ENCODE data around the gene NUDT3. TPM values are rescaled to one million over a fixed set of nuclear protein-coding genes. Genes with fewer than 3 reads are reported as not detected.
"Not testable (repeated sequence)": the region's sequence is repeated elsewhere in the genome, so short reads cannot be mapped to it uniquely, and the experiment has no call there.

NUDT3 gene
- total RNA-seq, 4 donors from 2014 or later, result 17.3 to 28.1 (median 20.6) TPM

- no peak for TF ChIP-seq POLR2A (IDR thresholded peaks at IDR 0.05)
- TF ChIP-seq, protein P1, sequence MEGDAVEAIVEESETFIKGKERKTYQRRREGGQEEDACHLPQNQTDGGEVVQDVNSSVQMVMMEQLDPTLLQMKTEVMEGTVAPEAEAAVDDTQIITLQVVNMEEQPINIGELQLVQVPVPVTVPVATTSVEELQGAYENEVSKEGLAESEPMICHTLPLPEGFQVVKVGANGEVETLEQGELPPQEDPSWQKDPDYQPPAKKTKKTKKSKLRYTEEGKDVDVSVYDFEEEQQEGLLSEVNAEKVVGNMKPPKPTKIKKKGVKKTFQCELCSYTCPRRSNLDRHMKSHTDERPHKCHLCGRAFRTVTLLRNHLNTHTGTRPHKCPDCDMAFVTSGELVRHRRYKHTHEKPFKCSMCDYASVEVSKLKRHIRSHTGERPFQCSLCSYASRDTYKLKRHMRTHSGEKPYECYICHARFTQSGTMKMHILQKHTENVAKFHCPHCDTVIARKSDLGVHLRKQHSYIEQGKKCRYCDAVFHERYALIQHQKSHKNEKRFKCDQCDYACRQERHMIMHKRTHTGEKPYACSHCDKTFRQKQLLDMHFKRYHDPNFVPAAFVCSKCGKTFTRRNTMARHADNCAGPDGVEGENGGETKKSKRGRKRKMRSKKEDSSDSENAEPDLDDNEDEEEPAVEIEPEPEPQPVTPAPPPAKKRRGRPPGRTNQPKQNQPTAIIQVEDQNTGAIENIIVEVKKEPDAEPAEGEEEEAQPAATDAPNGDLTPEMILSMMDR (IDR thresholded peaks at IDR 0.05), result no peak
- H3K36me3 ChIP-seq, result no peaks in the 10 kb centered on the region
Observed at GRCh38 chr6:34366639-34366921, 25.9 kb downstream of the NUDT3 start.

DNA sequence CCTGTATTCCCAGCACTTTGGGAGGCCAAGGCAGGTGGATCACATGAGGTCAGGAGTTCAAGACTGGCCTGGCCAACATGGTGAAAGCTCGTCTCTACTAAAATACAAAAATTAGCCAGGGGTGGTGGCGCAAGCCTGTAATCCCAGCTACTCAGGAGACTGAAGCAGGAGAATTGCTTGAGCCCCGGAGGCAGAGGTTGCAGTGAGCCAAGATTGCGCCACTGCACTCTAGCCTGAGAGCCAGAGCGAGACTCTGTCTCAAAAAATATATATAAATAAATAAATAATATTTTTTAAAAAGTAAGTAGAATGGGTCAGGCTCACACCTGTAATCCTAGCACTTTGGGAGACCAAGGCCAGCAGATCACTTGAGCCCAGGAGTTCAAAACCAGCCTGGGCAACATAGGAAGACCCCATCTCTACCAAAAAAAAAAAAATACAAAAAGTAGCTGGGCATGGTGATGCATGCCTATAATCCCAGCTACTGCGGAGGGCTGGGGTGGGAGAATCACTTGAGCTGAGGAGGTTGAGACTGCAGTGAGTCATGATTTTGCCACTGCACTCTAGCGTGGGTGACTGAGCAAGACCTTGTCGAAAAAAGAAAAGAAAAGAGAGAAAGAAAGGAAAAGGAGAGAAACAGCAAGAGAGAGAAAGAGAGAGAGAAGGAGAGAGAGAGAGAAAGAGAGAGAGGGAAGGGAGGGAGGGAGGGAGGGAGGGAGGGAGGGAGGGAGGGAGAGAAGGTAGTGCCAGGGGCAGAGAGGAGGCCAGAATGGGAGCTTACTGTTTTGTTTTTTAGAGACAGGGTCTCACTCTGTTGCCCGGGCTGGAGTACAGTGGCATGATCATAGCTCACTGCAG is 26.5 kb downstream of the NUDT3 start:
- H3K36me3 ChIP-seq, H3K27ac ChIP-seq, H3K27me3 ChIP-seq, H3K4me1 ChIP-seq, H3K4me3 ChIP-seq, H3K9me3 ChIP-seq, DNase-seq: not testable (repeated sequence)

More at GRCh38 chr6:34366639-34366921, 25.9 kb downstream of the NUDT3 start:
- H3K27ac ChIP-seq, result no peak overlapping the region
- H3K9me3 ChIP-seq, result no peaks in the 10 kb centered on the region
- DNase-seq, result no peak
- H3K4me3 ChIP-seq, result no peak overlapping the region
- no peaks in the 10 kb centered on the region for H3K27me3 ChIP-seq
- peaks cover 0 to 6% (median 0%) of the 10 kb centered on the region in 4 donors for H3K4me1 ChIP-seq

DNA sequence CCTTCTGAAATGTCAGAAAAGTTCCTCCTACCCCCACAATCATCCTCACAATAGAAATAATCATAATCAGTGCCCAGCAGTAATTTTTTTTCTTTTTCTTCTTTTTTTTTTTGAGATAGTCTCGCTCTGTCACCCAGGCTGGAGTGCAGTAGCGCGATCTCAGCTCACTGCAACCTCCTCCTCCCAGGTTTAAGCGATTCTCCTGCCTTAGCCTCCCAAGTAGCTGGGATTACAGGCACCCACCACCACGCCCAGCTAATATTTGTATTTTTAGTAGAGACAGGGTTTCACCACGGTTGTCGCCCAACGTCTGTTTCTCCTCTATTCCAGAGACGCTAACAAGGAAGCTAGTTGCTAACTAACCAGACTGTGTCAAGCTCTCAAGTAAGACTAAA is 28.8 kb downstream of the NUDT3 start:
- not testable (repeated sequence) for H3K27ac ChIP-seq, H3K4me3 ChIP-seq, H3K36me3 ChIP-seq

GRCh38 chr6:34362909-34363680 is 29.4 kb downstream of the NUDT3 start:
- Histone ChIP-seq H3K4me1 (peaks cover 0 to 6% (median 0%) of the 10 kb centered on the region in 4 donors), H3K27ac (no peak overlapping the region), H3K27me3 (no peaks in the 10 kb centered on the region), H3K36me3 (no peaks in the 10 kb centered on the region), H3K9me3 (no peaks in the 10 kb centered on the region), H3K4me3 (no peak overlapping the region)
- no peak for DNase-seq
- TF ChIP-seq, protein P1 (IDR thresholded peaks at IDR 0.05), result no peak
- no peak for TF ChIP-seq POLR2A (IDR thresholded peaks at IDR 0.05)

More for the DNA sequence above, 28.8 kb downstream of the NUDT3 start:
- H3K9me3 ChIP-seq, H3K27me3 ChIP-seq, H3K4me1 ChIP-seq, DNase-seq: not testable (repeated sequence)

DNA sequence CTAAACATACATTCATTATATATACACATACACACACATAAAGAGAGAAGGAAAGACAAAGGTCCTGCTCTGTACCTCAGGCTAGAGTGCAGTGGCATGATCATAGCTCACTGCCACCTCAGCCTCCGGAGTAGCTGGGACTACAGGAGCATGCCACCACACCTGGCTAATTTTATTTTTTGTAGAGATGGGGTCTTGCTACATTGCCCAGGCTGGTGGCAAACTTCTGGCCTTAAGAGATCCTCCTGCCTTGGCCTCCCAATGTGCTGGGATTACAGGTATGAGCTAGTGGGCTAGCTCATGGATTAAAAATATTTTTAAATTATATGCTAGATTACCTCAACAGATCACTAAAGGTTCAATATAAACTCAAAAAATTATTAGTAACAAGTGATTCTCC is 30.3 kb downstream of the NUDT3 start:
- Histone ChIP-seq H3K36me3 (no peaks in the 10 kb centered on the region), H3K27me3 (no peaks in the 10 kb centered on the region), H3K4me3 (no peak overlapping the region), H3K4me1 (peaks cover 0 to 6% (median 0%) of the 10 kb centered on the region in 4 donors), H3K9me3 (no peaks in the 10 kb centered on the region), H3K27ac (no peak overlapping the region)
- no peak for DNase-seq
- no peak for TF ChIP-seq POLR2A (IDR thresholded peaks at IDR 0.05)
- TF ChIP-seq, protein P1 (IDR thresholded peaks at IDR 0.05), result no peak

GRCh38 chr6:34360556-34360955 is 31.9 kb downstream of the NUDT3 start:
- Histone ChIP-seq H3K27me3 (no peaks in the 10 kb centered on the region), H3K9me3 (no peaks in the 10 kb centered on the region), H3K27ac (no peak overlapping the region), H3K36me3 (no peaks in the 10 kb centered on the region), H3K4me3 (no peak overlapping the region), H3K4me1 (peaks cover 0 to 6% (median 0%) of the 10 kb centered on the region in 4 donors)
- no peak for DNase-seq
- TF ChIP-seq POLR2A (IDR thresholded peaks at IDR 0.05), result no peak
- TF ChIP-seq, protein P1 (IDR thresholded peaks at IDR 0.05), result no peak
